HepG2 (cell line): ENCODE measurements around the gene WBP1. TPM values are rescaled to one million over a fixed set of nuclear protein-coding genes. Genes with fewer than 3 reads are reported as not detected.

ENCODE experiments used
- AHDC1 ChIP-seq: sonication (generic); formaldehyde crosslinking; IDR thresholded peaks from 2 replicates; pipeline ENCODE4 v1.5.1; 2020; ENCODE audit warnings: mild to moderate bottlenecking, missing genetic modification reagents, borderline replicate concordance
- ATF5 ChIP-seq: sonication (generic); formaldehyde crosslinking; IDR thresholded peaks from 2 replicates; pipeline ENCODE4 v1.4.0; 2020; ENCODE audit warnings: mild to moderate bottlenecking, low read depth, missing genetic modification reagents
- CEBPG ChIP-seq: IDR thresholded peaks from 2 replicates; pipeline ENCODE4 v1.6.1; 2016
- GABPB1 ChIP-seq: IDR thresholded peaks from 2 replicates; pipeline ENCODE4 v1.6.1; 2016; ENCODE audit warnings: mild to moderate bottlenecking, missing genetic modification reagents, moderate library complexity, missing compliant biosample characterization
- GATAD1 ChIP-seq: IDR thresholded peaks from 2 replicates; pipeline ENCODE4 v1.6.1; 2016; ENCODE audit warnings: missing genetic modification reagents, missing compliant biosample characterization
- HMG20A ChIP-seq: IDR thresholded peaks from 2 replicates; pipeline ENCODE4 v1.6.1; 2016; ENCODE audit warnings: borderline replicate concordance
- NKX3-1 ChIP-seq: sonication (generic); formaldehyde crosslinking; IDR thresholded peaks from 2 replicates; pipeline ENCODE4 v1.5.0; 2020; ENCODE audit warnings: missing genetic modification reagents
- NRL ChIP-seq: sonication (generic); formaldehyde crosslinking; IDR thresholded peaks from 2 replicates; pipeline ENCODE4 v1.5.0; 2020; ENCODE audit warnings: missing genetic modification reagents, mild to moderate bottlenecking, moderate library complexity, borderline replicate concordance
- PHF5A ChIP-seq: IDR thresholded peaks from one replicate; pipeline ENCODE4 v1.6.1; 2018; ENCODE audit warnings: low read depth, missing genetic modification reagents; ENCODE audit not compliant: unreplicated experiment
- SMAD3 ChIP-seq: sonication (generic); formaldehyde crosslinking; IDR thresholded peaks from 2 replicates; pipeline ENCODE4 v1.4.0; 2020; ENCODE audit warnings: missing genetic modification reagents
- XRCC5 ChIP-seq: fragments of 200-400 bp; formaldehyde crosslinking; optimal IDR thresholded peaks from 2 replicates; pipeline ENCODE3; 2017; ENCODE audit warnings: mild to moderate bottlenecking, low read length
- ZBTB8A ChIP-seq: sonication (generic); formaldehyde crosslinking; IDR thresholded peaks from 2 replicates; pipeline ENCODE4 v1.4.0; 2020; ENCODE audit warnings: mild to moderate bottlenecking, low read depth, missing genetic modification reagents, borderline replicate concordance
- ZNF562 ChIP-seq: sonication (generic); formaldehyde crosslinking; IDR thresholded peaks from 2 replicates; pipeline ENCODE4 v1.8.0; 2022; ENCODE audit warnings: missing genetic modification reagents, borderline replicate concordance
- ZNF816 ChIP-seq: sonication (generic); formaldehyde crosslinking; IDR thresholded peaks from 2 replicates; pipeline ENCODE4 v1.8.0; 2022; ENCODE audit warnings: missing genetic modification reagents, mild to moderate bottlenecking, borderline replicate concordance
- polyA plus RNA-seq, 8 experiments: library from polyadenylated mRNA; depleted of rRNA in 3 of 8; stranded (reverse) in 7 of 8; unstranded in 1 of 8; fragments of >200 nt; fragmentation: Illumina TruSeq in 4 of 8; extraction: Trizol in 4 of 8; gene quantifications; 2 replicates each; pipeline versions ENCODE4 v1.2.1 to v1.2.3, GENCODE V29; 2011 to 2016; ENCODE audit warnings: low read depth in 4 of 8, missing spikeins in 1 of 8, mixed read lengths in 1 of 8; ENCODE audit not compliant: insufficient read depth in 1 of 8
- total RNA-seq, 5 experiments: library from RNA; depleted of rRNA; stranded (reverse); fragments of >200 nt; fragmentation: Illumina TruSeq; extraction: Trizol; gene quantifications; 2 replicates each; pipeline ENCODE4 v1.2.3, GENCODE V29; 2016; ENCODE audit warnings: low read depth in 1 of 5
- TF ChIP-seq, protein P1 (sequence below): fragments of 450-650 bp; IDR thresholded peaks from 2 replicates; pipeline ENCODE4 v1.6.1; 2017; ENCODE audit warnings: mild to moderate bottlenecking
- TF ChIP-seq, protein P2 (sequence below): sonication (generic); formaldehyde crosslinking; IDR thresholded peaks from 2 replicates; pipeline ENCODE4 v1.4.0; 2020; ENCODE audit warnings: mild to moderate bottlenecking, missing genetic modification reagents, borderline replicate concordance

The WBP1 gene
- total and polyA plus RNA-seq, 2 of the 13 experiments (the other 11 are each of a cell fraction or from before 2014, with no cell fraction given), result 38.8 to 85.7 TPM

GRCh38 chr2:74488643-74489481 is 30.6 kb downstream of the WBP1 start (continued):
- TF ChIP-seq XRCC5 (no peak), ZBTB8A (CRISPR knock-in tag) (no peak), ZNF816 (CRISPR knock-in tag) (no peak), ZNF562 (CRISPR knock-in tag) (0 out of 2 replicates have a peak, but pooled peaks have one; percentile 25), NRL (CRISPR knock-in tag) (no peak), CEBPG (CRISPR knock-in tag) (peak; percentile 95), PHF5A (CRISPR knock-in tag) (peak; percentile 62), HMG20A (no peak; the same call in 1 of the 2 replicates), SMAD3 (CRISPR knock-in tag) (peak; percentile 72; the same call in 1 of the 2 replicates), GABPB1 (no peak; the same call in 1 of the 2 replicates), NKX3-1 (CRISPR knock-in tag) (no peak), GATAD1 (CRISPR knock-in tag) (peak; percentile 20; the same call in 1 of the 2 replicates), AHDC1 (CRISPR knock-in tag) (peak; percentile 87; the same call in 1 of the 2 replicates), ATF5 (CRISPR knock-in tag) (no peak)
- TF ChIP-seq, protein P1, sequence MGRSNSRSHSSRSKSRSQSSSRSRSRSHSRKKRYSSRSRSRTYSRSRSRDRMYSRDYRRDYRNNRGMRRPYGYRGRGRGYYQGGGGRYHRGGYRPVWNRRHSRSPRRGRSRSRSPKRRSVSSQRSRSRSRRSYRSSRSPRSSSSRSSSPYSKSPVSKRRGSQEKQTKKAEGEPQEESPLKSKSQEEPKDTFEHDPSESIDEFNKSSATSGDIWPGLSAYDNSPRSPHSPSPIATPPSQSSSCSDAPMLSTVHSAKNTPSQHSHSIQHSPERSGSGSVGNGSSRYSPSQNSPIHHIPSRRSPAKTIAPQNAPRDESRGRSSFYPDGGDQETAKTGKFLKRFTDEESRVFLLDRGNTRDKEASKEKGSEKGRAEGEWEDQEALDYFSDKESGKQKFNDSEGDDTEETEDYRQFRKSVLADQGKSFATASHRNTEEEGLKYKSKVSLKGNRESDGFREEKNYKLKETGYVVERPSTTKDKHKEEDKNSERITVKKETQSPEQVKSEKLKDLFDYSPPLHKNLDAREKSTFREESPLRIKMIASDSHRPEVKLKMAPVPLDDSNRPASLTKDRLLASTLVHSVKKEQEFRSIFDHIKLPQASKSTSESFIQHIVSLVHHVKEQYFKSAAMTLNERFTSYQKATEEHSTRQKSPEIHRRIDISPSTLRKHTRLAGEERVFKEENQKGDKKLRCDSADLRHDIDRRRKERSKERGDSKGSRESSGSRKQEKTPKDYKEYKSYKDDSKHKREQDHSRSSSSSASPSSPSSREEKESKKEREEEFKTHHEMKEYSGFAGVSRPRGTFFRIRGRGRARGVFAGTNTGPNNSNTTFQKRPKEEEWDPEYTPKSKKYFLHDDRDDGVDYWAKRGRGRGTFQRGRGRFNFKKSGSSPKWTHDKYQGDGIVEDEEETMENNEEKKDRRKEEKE, result no peak
- TF ChIP-seq, protein P2, sequence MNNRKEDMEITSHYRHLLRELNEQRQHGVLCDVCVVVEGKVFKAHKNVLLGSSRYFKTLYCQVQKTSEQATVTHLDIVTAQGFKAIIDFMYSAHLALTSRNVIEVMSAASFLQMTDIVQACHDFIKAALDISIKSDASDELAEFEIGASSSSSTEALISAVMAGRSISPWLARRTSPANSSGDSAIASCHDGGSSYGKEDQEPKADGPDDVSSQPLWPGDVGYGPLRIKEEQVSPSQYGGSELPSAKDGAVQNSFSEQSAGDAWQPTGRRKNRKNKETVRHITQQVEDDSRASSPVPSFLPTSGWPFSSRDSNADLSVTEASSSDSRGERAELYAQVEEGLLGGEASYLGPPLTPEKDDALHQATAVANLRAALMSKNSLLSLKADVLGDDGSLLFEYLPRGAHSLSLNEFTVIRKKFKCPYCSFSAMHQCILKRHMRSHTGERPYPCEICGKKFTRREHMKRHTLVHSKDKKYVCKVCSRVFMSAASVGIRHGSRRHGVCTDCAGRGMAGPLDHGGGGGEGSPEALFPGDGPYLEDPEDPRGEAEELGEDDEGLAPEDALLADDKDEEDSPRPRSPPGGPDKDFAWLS (CRISPR knock-in tag), result no peak
